ENCODE data around the gene ASB5. TPM values are rescaled to one million over a fixed set of nuclear protein-coding genes. Genes with fewer than 3 reads are reported as not detected.
"Not testable (repeated sequence)": the region's sequence is repeated elsewhere in the genome, so short reads cannot be mapped to it uniquely, and the experiment has no call there.

Gene ASB5
- total RNA-seq, 1 donor from 2014 or later: 1,422 TPM

DNA sequence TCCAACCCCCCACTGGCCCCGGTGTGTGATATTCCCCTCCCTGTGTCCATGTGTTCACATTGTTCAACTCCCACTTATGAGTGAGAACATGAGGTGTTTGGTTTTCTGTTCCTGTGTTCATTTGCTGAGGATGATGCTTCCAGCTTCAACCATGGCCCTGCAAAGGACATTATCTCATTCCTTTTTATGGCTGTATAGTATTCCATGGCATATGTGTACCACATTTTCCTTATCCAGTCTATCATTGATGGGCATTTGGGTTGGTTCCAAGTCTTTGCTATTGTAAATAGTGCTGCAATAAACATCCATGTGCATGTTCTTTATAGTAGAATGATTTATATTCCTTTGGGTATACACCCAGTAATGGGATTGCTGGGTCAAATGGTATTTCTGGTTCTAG lies 10.5 kb upstream of the ASB5 start:
- not testable (repeated sequence) for DNase-seq (ENCODE audit: low read depth)

DNA sequence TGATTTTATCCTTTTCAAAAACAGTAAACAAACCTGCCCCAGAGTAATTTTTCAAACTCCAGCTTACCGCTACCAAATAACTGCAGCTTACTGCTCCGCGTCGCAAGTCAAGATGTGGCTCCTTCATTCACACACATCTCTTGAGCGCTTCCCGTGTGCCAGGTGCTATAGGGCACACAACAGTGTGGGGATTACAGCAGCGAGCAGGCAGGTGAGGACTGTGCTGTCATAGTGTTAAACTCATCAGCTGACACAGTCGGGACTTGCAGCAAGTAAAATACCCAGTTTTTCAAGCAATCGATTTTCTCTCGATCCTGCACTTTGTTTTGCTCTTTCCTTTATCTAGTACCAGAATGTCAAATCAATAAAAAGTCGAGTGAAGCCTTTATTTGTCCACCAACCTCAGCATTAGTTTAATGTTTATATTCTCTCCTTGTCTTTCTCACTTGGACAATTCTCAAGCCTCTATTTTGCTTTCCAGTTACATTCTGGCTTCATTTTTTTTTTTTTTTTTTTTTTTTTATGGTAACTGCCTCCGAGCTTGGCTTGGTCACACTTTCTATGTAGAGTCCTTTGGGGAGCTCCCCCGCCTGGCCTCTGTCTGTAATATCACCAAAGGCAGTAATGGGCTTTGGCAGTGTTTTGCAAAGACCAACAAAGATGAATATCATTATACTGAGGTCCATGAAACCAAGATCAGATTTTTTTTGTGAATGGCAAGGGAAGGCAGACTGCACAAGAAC lies 8.3 kb upstream of the ASB5 start:
- peak; percentile 83 for DNase-seq (ENCODE audit: low read depth)

DNA sequence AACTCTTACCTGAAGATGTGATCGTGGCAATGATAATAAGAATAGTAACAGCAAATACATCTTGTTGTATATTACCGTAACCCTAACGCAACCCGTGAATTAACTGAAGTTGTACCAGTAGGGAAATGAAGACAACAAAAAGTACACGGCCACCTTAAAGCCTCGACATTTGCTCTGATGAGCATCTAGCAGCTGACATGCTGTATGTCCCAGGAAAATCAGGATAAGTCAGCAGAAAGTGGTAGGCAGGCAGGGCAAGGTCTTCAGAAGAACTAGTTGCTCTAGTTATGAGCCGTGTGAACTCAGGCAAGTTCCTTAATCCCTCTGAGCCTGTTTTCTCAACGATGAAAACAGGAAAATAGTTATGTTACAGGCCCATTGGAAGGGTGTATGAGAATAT lies 7.7 kb upstream of the ASB5 start:
- peak; percentile 21 for DNase-seq (ENCODE audit: low read depth)

DNA sequence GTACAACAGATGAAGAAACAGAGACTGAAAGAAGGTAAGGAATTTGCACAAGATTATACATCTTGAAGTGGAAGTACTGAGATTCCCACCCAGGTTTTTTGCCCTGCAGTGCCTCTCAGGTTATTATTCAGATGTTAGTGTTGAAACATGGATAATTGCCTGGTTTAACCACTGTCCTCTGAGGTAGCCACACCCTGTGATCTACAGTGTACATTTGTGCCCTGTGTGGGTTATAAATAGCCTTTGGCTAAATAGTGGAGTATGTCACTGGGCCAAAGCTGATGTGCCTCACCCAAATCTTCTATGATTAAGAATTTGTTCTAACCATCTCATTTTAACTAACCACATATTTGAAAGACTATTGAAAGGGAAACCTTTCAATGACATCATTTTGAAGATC lies 5.4 kb upstream of the ASB5 start:
- peak; percentile 83 for DNase-seq (ENCODE audit: low read depth)

DNA sequence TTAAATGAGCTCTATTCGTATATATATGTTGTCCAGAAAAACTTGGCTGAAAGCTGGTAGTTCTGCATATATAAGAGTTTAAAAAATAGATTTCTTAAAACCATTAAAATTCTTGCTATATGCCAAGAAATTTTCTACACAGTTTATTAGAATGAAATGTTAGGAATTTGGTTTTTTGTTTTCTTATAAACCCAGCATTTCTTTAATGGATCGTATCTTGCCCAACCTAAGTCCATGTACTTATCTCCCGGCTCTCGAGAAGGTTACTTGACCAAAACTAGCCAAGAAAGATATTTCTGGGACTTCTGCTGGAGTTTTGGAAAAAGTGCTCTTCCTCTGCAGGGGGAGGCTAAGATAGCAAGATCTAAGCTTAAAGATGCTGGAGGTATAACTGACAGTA lies 4.7 kb upstream of the ASB5 start:
- DNase-seq (ENCODE audit: low read depth): no peak

DNA sequence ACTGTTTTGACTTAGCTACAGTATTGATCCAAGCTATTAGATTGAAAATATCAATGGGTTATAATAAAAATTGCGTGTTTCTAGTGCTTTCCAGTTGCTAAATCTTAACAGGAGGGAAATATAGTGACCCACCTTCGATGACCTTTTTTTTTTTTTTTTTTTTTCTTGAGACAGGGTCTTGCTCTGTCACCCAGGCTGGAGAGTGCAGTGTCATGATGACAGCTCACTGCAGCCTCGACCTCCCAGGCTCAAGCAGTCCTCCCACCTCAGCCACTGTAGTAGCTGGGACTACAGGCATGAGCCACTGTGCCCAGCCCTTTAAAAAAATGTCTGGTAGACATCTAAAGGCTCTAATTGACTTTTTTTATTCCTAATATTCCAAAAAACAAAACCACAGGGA lies 3.8 kb upstream of the ASB5 start:
- peak; percentile 11 for DNase-seq (ENCODE audit: low read depth)

DNA sequence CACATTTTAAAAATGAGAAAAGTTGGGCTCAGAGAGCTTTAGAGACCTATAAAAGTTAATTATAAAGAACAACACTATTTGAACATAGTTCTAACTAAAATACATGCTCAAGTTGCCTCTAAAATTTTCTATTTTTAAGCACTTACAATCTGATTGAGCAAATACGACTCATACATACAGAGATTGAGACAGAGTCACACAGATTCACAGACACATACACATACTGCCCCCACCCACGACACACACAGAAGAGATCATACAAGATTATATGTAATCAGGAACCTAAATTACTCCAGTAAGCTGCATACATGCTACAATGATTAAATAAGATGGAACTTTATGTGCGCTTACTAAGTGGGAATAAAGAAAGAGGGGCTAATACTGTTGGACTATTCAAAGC lies 2.7 kb upstream of the ASB5 start:
- DNase-seq (ENCODE audit: low read depth): peak; percentile 22

DNA sequence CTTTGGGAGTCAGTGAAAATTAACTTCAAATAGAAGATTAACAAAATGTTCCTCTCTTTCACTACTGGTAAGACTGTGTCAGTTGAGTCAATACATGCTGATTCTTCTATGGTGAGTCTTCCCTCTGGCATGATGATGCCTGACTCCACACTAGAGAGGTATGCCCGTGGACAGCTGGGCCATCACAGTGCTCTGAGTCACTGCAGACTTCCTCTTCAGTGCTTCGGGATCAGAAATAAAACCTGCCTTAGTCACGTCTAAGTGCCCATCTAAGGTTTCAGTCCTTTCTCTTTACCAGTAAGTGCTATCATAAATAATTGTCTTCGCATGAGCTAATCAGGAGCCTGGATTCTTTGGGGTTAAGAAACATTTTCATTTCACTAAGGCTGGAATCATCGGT lies 1.6 kb upstream of the ASB5 start:
- peak; percentile 99 for DNase-seq (ENCODE audit: low read depth)

DNA sequence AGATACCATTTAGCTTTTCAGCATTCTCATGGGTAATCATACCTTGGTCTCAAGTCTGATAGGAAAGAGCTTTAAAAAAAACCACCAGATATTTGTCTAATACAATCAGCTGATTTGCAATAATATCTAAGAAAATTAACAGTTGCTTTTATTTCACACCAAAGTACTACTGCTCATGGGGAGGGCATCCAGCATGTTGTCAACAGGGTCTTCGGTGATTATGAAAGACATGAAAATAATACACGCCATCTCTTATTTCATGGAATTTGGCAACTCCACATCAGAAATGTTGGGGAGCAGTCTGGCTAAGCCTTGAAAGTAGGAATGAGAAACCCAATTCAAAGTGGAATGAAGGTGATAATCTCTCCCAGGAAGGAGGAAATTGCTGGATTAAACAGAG lies 3.0 kb downstream of the ASB5 start:
- peak; percentile 51 for DNase-seq (ENCODE audit: low read depth)

DNA sequence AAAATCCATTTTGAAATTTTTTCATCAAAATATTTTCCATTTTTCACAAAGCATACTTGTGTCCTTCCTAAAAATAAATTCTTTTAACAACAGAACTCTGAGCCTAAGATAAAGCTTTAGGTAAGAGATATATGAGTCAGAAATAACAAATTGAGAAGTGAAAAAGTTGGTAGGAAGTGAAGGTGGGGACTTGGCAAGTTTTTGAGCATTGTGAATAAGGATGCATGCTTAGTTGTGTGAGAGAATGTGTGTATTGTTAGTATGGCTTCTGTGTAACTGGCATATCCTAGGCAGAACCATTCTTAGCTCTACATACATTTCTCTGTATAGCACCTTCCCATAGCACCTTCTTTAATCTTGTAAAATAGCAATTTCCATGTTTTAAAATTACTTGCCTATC lies 6.8 kb downstream of the ASB5 start:
- peak; percentile 18 for DNase-seq (ENCODE audit: low read depth)

DNA sequence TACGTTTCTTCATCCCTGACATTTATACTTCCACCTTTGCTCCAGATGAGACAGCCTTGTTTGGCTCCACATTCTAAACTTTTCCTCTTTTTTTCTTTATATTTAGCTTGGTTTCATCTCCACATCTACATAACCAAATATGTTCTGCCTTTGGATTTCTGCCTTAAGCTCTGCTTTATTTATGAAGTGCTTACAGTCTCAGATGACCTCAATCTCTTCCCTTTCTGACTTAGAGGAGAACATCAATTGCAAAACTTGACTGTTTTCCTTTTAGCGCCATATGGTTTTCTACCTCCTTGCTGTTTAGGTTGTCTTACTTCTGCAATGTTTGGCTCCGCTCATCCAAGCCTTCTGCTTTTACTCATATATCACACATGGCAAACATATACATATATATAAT lies 7.5 kb downstream of the ASB5 start:
- no peak for DNase-seq (ENCODE audit: low read depth)

DNA sequence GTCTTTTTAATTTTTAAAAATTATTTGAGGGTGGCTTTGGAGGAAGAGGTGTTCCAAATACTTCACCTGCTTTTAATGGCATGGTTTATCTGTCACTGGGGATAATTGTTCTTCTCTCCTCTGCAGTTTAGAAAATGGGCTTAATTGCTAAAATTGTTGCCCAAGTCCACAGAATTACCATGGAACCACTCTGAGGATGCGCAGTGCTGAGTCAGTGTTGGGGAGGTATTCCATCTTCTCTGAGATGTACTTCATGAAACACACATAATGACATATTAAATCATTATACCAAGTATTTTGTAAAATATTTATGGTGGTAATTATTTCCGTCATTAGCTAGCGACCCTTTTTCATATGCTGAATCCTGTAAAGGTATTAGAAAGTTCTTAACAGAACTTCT lies 8.0 kb downstream of the ASB5 start:
- DNase-seq (ENCODE audit: low read depth): peak; percentile 14

DNA sequence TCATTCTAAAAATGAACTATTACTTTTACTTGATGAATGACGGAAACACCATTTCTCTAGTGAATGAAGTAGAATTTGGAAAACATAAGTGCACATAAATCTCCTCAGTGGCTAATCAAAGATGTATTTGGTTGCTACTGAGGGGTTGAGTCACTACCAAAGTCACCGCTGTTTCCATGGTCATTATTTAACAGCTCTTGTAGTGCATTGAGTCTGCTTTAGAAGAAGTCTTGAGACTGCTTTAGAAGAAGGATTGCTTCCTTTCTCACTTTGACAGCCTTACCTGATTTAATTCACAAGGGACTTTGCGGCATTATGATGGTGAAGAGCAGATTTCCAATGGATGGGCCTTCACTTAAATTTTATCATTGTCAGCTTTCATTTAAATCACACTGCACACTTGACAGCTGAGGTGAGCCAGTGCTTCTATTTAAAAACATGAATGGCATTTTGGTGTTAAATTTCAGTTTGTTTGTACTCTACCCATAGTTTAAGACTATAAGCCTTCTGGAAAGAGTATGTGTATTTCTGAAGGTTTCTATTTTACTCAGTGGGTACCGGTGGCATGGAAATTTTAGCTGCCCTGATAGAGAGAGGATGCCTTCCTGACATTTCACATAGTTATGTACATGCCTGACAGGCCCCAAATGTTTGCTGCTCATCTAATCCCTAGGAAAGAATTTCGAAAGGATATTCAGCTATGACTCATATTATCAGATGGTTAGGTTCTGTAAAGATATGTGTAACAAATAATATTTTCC lies 9.5 kb downstream of the ASB5 start:
- DNase-seq (ENCODE audit: low read depth): peak; percentile 64

DNA sequence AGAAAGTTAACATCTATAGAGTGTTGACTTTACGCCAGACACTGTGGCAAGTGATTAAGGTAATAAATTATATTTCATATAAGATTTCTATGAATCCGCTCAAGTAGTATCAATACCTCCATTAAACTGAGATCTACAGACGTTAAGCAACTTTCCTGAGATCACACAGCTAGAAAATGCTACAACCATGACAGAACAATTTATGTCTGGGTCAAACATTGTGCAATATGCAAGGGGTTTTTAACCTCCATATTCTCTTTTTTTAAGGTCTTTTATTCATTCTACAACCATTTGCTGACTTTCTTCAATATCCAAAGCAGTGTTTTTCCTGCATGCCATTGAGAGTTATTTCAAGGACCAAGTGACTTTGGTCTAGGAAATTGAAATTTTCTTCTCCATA lies 10.9 kb downstream of the ASB5 start:
- DNase-seq (ENCODE audit: low read depth): peak; percentile 11

DNA sequence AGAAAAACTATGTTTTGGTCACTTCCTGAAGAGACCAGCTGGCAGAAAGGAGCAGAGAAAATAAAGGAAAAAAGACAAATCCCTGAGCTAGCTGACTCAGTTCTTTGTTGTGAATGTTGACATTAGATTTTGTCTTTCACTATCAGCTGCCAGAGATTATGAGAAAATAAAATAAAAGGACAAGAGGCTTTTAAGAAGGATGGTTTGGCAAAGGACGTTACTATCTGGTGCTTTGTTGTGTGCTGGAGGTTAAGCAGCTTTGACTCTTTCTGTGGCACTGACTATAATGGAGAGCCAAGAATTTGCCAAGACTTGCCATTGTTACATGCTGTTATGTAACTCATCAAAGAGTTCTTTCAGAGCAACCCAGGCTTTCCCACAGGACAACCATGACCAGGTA lies 12.1 kb downstream of the ASB5 start:
- DNase-seq (ENCODE audit: low read depth): peak; percentile 58

DNA sequence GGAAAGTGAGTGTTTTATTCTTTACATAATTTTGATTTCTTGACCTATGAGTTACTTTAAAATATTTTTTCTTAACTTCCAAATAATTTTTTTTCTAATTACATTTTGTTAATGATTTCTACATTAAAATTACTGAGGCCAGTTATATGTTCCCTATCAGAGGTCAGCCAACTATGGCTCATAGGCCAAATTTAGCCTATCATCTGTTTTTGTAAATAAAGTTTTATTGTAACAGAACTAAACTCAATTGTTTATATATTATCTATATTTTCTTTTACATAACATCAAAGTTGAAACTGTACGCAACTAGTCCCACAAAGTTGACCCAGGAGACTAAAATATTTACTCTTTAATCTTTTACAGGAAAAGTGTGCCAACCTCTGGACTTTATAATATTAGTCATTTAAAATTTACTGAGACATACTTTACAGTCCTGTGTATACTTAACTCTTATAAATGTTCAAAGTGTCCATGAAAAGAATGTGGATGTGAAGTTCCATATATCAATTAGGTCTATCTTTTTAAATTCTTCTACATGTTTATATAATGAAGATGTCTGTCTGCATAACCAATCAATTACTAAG lies 26.2 kb downstream of the ASB5 start:
- DNase-seq (ENCODE audit: low read depth): no peak

DNA sequence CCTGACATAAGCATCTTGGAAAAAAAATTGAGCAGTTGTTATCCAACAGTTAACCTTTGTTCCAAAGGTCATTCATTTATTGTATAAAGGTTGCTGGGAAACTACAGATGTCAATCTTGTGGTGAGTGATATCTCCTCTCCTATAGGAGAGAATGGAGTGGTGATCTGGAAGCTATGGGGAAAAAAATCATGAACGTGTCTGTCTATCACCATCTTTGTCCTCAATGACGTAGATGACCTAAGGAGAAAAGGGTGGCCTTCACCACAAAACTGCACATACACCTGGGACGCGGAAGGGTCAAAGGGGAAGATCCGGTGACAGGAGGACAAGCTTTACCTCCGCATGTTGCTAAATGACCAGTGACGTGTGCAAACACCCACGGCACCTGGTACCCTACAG lies 27.3 kb downstream of the ASB5 start:
- no peak for DNase-seq (ENCODE audit: low read depth)

DNA sequence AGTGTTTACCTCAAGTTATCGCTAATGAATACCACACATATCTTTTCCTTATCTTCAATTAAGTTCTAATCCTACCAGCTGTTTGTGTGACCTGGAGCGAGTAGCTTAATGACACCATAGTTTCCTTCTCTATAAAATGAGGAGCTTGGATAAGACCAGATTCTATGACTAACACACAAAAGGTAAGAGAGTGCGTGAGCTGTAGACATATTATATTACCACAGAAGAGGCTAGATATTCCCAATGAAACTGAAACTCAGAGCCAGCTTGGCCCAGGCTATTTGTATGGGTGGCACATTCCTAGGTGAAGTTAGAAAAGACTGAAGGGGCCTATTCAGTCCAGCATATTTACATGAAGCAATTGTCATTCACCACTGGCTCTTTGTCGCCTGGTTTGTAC lies 30.2 kb downstream of the ASB5 start:
- peak; percentile 63 for DNase-seq (ENCODE audit: low read depth)

DNA sequence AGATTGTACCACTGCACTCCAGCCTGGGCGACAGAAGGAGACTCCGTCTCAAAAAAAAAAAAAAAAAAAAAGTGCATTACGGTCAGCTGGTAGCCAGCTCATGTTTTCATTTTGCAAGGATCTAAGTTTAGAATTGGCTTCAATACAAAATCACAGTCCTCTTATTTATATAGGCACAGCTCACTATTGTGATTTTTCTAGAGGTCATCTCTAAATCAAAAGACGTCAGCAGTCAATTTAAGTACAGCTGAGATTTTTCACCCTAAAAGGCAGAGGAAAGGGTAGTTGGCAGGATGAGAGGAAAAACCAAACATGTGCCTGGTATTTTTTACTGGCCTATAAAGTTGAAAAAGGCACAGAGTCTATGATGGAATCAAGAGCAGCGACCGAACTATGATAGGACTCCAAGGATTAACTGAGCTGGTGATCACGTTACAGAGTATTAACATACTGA lies 30.8 kb downstream of the ASB5 start:
- DNase-seq (ENCODE audit: low read depth): peak; percentile 73

DNA sequence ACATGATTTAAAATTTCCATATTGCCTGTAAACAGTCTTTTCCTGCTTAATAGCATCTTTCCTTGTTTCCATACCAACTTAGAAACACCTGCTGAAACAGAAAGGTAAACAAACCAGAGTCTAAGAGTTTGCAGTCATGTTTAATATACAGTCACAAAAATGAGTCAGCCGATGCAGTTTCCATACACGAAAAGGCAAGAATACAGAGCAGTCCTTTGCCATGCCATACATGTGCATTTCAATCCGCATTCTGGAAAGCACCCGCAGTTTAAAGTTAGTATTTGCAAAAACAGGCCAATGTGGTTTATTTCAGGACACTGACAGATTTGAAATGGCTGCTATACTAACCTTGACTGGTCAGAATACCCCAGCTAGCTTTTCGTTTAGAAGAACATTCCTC lies 32.1 kb downstream of the ASB5 start:
- DNase-seq (ENCODE audit: low read depth): no peak

DNA sequence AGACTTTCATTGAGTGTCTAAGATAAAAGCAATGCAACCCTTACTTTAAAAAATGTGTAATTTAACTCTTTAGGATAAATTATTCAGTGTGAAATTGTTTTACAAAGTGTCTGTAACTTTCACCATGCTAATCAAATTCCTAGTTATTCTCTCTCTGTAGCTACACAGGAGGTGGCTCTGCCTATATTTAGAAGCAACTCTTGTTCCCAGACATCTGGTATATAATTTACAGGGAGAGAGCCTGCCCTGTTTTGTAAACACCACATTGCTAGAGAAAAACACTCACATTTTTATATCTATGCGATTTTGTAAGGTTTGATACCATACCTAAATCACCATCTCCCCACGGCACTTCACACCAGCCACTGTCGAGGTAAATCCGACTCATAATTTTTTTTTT lies 38.2 kb downstream of the ASB5 start:
- no peak for DNase-seq (ENCODE audit: low read depth)

DNA sequence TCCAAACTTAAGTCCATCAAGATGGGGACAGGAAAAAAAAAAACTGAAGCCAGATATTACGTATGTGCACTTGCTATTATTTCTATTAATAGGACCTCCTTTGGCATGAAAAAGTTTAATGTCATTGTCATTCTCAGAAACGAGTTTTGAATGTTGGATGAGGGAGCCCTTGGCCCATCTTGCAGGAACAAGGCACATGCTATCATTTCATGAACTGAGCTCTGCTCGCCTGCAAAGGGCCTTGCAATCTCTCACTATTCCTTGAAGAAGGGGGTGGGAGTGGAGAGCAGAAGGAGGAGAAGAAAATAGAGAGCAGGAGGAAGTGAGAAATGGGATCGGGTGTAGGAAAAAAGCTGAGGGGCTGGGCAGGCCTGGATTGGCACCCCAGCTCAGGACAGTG lies 39.4 kb downstream of the ASB5 start:
- no peak for DNase-seq (ENCODE audit: low read depth)

DNA sequence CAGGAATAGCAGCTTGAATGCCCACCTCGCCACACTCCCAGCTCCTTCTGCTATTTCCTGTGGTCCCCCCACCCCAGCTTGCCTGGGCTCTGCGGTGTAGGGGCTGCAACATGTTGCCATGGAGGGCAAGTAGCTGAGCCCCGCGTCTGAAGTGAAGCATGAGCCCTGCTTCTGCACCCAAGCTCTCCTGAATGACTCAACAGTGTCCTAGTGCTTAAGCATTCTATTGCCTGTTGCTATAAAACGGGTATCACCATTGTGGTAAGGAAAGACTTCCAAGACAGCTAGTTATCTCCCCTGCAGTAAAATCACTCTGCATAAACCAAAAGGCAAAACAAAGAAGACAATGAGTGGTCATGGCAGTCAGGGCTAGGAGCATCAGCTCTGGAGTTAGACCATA lies 42.3 kb downstream of the ASB5 start:
- DNase-seq (ENCODE audit: low read depth): no peak
